HepG2 (cell line): ENCODE data around the gene MYO19. TPM values are rescaled to one million over a fixed set of nuclear protein-coding genes. Genes with fewer than 3 reads are reported as not detected.

Experiments used
- ASH2L ChIP-seq: fragments of 300-600, 200-600 bp; sonication (generic); IDR thresholded peaks from 2 replicates; pipeline ENCODE4 v1.7.0; 2017; ENCODE audit warnings: low read depth, mild to moderate bottlenecking, moderate library complexity, mixed read lengths, low read length; ENCODE audit not compliant: insufficient read length
- ATF7 ChIP-seq, 2 experiments: fragments of 450-650 bp in 1 of 2; sonication (generic) in 1 of 2; formaldehyde crosslinking in 1 of 2; IDR thresholded peaks; 2 replicates each; pipeline versions ENCODE4 v1.4.0 to v1.6.1; 2016 to 2020; ENCODE audit warnings: antibody characterized with exemption in 1 of 2, mild to moderate bottlenecking in 1 of 2, missing genetic modification reagents in 1 of 2
- FOXJ3 ChIP-seq: sonication (generic); formaldehyde crosslinking; IDR thresholded peaks from 2 replicates; pipeline ENCODE4 v1.4.0; 2020; ENCODE audit warnings: missing genetic modification reagents, mild to moderate bottlenecking, borderline replicate concordance
- FOXO4 ChIP-seq: sonication (generic); formaldehyde crosslinking; conservative IDR thresholded peaks from 2 replicates; pipeline ENCODE4 v1.8.1; 2023; ENCODE audit warnings: missing genetic modification reagents
- GPN1 ChIP-seq: sonication (generic); formaldehyde crosslinking; IDR thresholded peaks from 2 replicates; pipeline ENCODE4 v1.5.1; 2020; ENCODE audit warnings: missing genetic modification reagents, borderline replicate concordance
- KLF15 ChIP-seq: sonication (generic); formaldehyde crosslinking; IDR thresholded peaks from 2 replicates; pipeline ENCODE4 v1.8.1; 2023; ENCODE audit warnings: borderline replicate concordance, mild to moderate bottlenecking, inconsistent platforms, missing genetic modification reagents, mixed read lengths
- MLLT10 ChIP-seq: sonication (generic); formaldehyde crosslinking; IDR thresholded peaks from 2 replicates; pipeline ENCODE4 v1.4.0; 2020; ENCODE audit warnings: missing genetic modification reagents
- NBN ChIP-seq: fragments of 450-650 bp; conservative IDR thresholded peaks from 2 replicates; pipeline ENCODE4 v1.6.1; 2017
- NCOA2 ChIP-seq: sonication (generic); formaldehyde crosslinking; IDR thresholded peaks from 2 replicates; pipeline ENCODE4 v1.8.0; 2022; ENCODE audit warnings: inconsistent platforms
- NR2F2 ChIP-seq: IDR thresholded peaks from 2 replicates; pipeline ENCODE4 v1.6.1; 2012; ENCODE audit warnings: low read depth, inconsistent platforms, borderline replicate concordance
- SMAD1 ChIP-seq: sonication (generic); formaldehyde crosslinking; IDR thresholded peaks from 2 replicates; pipeline ENCODE4 v1.4.0; 2020; ENCODE audit warnings: missing genetic modification reagents, low read depth, mild to moderate bottlenecking, borderline replicate concordance
- ZBTB4 ChIP-seq: sonication (generic); formaldehyde crosslinking; IDR thresholded peaks from 2 replicates; pipeline ENCODE4 v1.4.0; 2020; ENCODE audit warnings: missing genetic modification reagents, mild to moderate bottlenecking, borderline replicate concordance
- ZBTB7A ChIP-seq: sonication (generic); formaldehyde crosslinking; IDR thresholded peaks from 2 replicates; pipeline ENCODE4 v1.8.0; 2022; ENCODE audit warnings: mild to moderate bottlenecking, missing genetic modification reagents
- ZFAT ChIP-seq: sonication (generic); formaldehyde crosslinking; conservative IDR thresholded peaks from 2 replicates; pipeline ENCODE4 v1.8.1; 2023; ENCODE audit warnings: missing genetic modification reagents, inconsistent platforms
- ZKSCAN1 ChIP-seq: fragments of 150-350 bp; IDR thresholded peaks from 2 replicates; pipeline ENCODE4 v1.6.1; 2014; ENCODE audit warnings: low read length
- ZNF781 ChIP-seq: sonication (generic); formaldehyde crosslinking; IDR thresholded peaks from 2 replicates; pipeline ENCODE4 v1.5.1; 2020; ENCODE audit warnings: borderline replicate concordance, mild to moderate bottlenecking, missing genetic modification reagents; ENCODE audit errors: not compliant biosample characterization
- ZSCAN5A ChIP-seq: sonication (generic); formaldehyde crosslinking; IDR thresholded peaks from 2 replicates; pipeline ENCODE4 v1.8.0; 2022; ENCODE audit warnings: mild to moderate bottlenecking, missing genetic modification reagents, borderline replicate concordance
- polyA plus RNA-seq, 8 experiments: library from polyadenylated mRNA; depleted of rRNA in 3 of 8; stranded (reverse) in 7 of 8; unstranded in 1 of 8; fragments of >200 nt; fragmentation: Illumina TruSeq in 4 of 8; extraction: Trizol in 4 of 8; gene quantifications; 2 replicates each; pipeline versions ENCODE4 v1.2.1 to v1.2.3, GENCODE V29; 2011 to 2016; ENCODE audit warnings: low read depth in 4 of 8, missing spikeins in 1 of 8, mixed read lengths in 1 of 8; ENCODE audit not compliant: insufficient read depth in 1 of 8
- total RNA-seq, 5 experiments: library from RNA; depleted of rRNA; stranded (reverse); fragments of >200 nt; fragmentation: Illumina TruSeq; extraction: Trizol; gene quantifications; 2 replicates each; pipeline ENCODE4 v1.2.3, GENCODE V29; 2016; ENCODE audit warnings: low read depth in 1 of 5

The MYO19 gene
- total and polyA plus RNA-seq, 2 of the 13 experiments (the other 11 are each of a cell fraction or from before 2014, with no cell fraction given): 75.7 to 82.3 TPM

- TF ChIP-seq ZKSCAN1 (peak; percentile 56; the same call in 1 of the 2 replicates), ZNF781 (no peak), NR2F2 (peak; percentile 8; the same call in 1 of the 2 replicates), ZFAT (CRISPR knock-in tag) (peak; percentile 99), ATF7 (IDR thresholded peaks at IDR 0.05) (no peak), ATF7 (CRISPR knock-in tag; IDR thresholded peaks at IDR 0.05) (peak; percentile 21; the same call in 1 of the 2 replicates), FOXO4 (CRISPR knock-in tag) (no peak), KLF15 (no peak), GPN1 (peak; percentile 30; the same call in 1 of the 2 replicates), SMAD1 (CRISPR knock-in tag) (no peak), ASH2L (peak; percentile 96), MLLT10 (CRISPR knock-in tag) (no peak), FOXJ3 (CRISPR knock-in tag) (no peak), ZBTB7A (CRISPR knock-in tag) (no peak), NBN (no peak), NCOA2 (peak; percentile 41; the same call in 1 of the 2 replicates), ZSCAN5A (CRISPR knock-in tag) (no peak; the same call in 1 of the 2 replicates), ZBTB4 (CRISPR knock-in tag) (no peak)
These were observed 11.1 kb upstream of the MYO19 start (continued) for GRCh38 chr17:36545465-36546417.
